SU-DHL-6 (cell line): ENCODE data around the gene PHACTR2.

Source experiments
- H2AFZ ChIP-seq: fragments of 200-600 bp; sonication (generic); 2 replicates; pipeline ENCODE4 v1.6.1; 2014; ENCODE audit warnings: low read depth, mild to moderate bottlenecking, moderate library complexity, mixed read lengths, antibody characterized with exemption, low read length; ENCODE audit not compliant: severe bottlenecking
- H3F3A ChIP-seq: fragments of 200-600 bp; shearing (Covaris generic); 2 replicates; pipeline ENCODE4 v1.6.0; 2016; ENCODE audit warnings: antibody characterized with exemption, mild to moderate bottlenecking; ENCODE audit not compliant: insufficient read depth
- H3K27ac ChIP-seq: fragments of 200-600 bp; sonication (generic); 2 replicates; pipeline ENCODE4 v1.5.1; 2016; ENCODE audit warnings: low read depth, mild to moderate bottlenecking, low read length, moderate library complexity, mixed read lengths
- H3K27me3 ChIP-seq: fragments of 200-600 bp; sonication (generic), shearing (Covaris generic); 2 replicates; pipeline ENCODE4 v1.6.0; 2014; ENCODE audit warnings: mild to moderate bottlenecking, low read length
- H3K36me3 ChIP-seq: fragments of 200-600 bp; sonication (generic); 2 replicates; pipeline ENCODE4 v1.6.1; 2014; ENCODE audit warnings: mild to moderate bottlenecking, low read length, mixed read lengths
- H3K4me2 ChIP-seq: fragments of 300-600, 200-600 bp; shearing (Covaris generic), sonication (generic); 2 replicates; pipeline ENCODE4 v1.6.0; 2014; ENCODE audit warnings: low read length, low read depth, mild to moderate bottlenecking; ENCODE audit not compliant: poor library complexity, severe bottlenecking
- H3K4me3 ChIP-seq: fragments of 200-600 bp; sonication (generic); 2 replicates; pipeline ENCODE4 v1.5.1; 2014; ENCODE audit warnings: antibody characterized with exemption, low read length, mild to moderate bottlenecking, mixed read lengths; ENCODE audit not compliant: insufficient read depth, poor library complexity, severe bottlenecking
- H3K79me2 ChIP-seq: fragments of 200-600 bp; sonication (generic); 2 replicates; pipeline ENCODE4 v1.6.1; 2014; ENCODE audit warnings: mild to moderate bottlenecking, low read length, moderate library complexity; ENCODE audit not compliant: insufficient read depth
- H3K9ac ChIP-seq: fragments of 200-600 bp; sonication (generic); 2 replicates; pipeline ENCODE4 v1.7.0; 2014; ENCODE audit warnings: mild to moderate bottlenecking, low read length
- H3K9me2 ChIP-seq: fragments of 200-600 bp; sonication (generic); replicated peaks from 2 replicates; pipeline ENCODE4 v1.6.1; 2014; ENCODE audit warnings: low read length; ENCODE audit not compliant: insufficient read depth
- H3K9me3 ChIP-seq: fragments of 200-600 bp; sonication (generic); 2 replicates; pipeline ENCODE4 v1.6.1; 2014; ENCODE audit warnings: low read length, mixed read lengths; ENCODE audit not compliant: insufficient read depth
- H4K20me1 ChIP-seq: fragments of 200-600 bp; sonication (generic); 2 replicates; pipeline ENCODE4 v1.6.1; 2014; ENCODE audit warnings: low read depth, mild to moderate bottlenecking, antibody characterized with exemption, low read length, moderate library complexity, mixed read lengths
- EZH2phosphoT487 ChIP-seq: fragments of 200-600 bp; sonication (generic), shearing (Covaris generic); conservative IDR thresholded peaks from 2 replicates; pipeline ENCODE4 v1.6.1; 2018; ENCODE audit warnings: mild to moderate bottlenecking, antibody characterized with exemption, low read length, moderate library complexity, mixed read lengths
- TF ChIP-seq, protein P1 (sequence below): fragments of 200-600 bp; sonication (generic); IDR thresholded peaks from one replicate; pipeline ENCODE4 v1.5.1; 2017; ENCODE audit warnings: antibody characterized with exemption, mild to moderate bottlenecking, low read length, moderate library complexity; ENCODE audit not compliant: insufficient read depth, poor library complexity, severe bottlenecking

PHACTR2 gene

DNA sequence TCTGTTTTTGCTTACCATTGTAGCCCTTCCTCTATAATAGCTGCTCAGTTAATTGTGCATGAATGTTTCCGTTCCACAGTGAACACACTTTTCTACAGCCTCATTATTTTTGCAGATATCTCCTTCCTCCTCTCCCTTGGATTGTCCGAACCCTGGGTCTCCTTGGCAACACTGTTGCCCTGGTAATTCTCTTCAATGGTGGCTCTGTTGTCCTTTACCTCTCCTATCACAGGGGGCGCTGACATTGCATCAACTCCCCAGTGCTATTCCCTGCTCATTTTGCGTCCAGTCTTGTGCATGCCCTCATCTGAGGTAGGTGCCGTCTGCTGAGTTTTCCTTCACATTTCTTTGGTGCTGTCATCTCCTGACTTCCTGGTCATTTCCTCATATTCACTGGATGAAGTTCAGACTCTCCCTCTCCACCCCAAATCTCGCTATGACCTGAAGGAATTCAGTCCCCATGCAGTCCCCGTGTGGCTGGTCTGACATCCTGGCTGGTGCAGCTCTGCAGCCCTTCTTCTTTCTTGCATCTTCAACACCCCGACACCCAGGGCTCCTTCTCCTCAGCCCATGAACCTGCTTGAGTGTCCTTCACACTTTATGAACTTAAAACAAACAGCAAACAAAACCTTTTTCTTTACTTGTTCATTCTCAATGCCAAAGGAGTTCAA lies 21.1 kb downstream of the PHACTR2 start:
- Histone ChIP-seq H3K4me2 (no peak overlapping the region), H3K79me2 (no peaks in the 10 kb centered on the region)

DNA sequence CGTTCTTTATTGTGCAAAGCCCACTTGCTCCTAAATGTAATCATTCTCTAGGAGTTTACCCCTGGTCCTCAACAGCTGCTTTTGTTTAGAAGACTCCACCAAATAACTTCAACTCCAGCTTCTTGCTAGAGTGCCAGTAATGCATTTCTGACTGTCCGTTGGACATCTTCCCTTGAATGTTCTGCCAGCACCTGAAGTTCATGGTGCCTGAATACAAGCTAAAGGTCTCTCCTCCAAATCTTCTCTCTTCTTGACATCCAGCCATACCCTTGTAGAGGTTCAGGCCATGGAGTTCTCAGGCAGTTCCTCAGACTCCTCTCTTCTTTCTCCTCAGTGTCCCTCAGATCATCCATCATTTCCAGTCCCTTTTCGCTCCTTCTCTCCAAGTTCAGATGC lies 21.7 kb downstream of the PHACTR2 start:
- no peaks in the 10 kb centered on the region for H3F3A ChIP-seq
- H3K4me3 ChIP-seq, result no peak overlapping the region
- H3K9me2 ChIP-seq, result no peaks in the 10 kb centered on the region
- no peaks in the 10 kb centered on the region for H3K36me3 ChIP-seq
- no peaks in the 10 kb centered on the region for H4K20me1 ChIP-seq
- no peak overlapping the region for H3K27ac ChIP-seq
- no peak overlapping the region for H3K9ac ChIP-seq
- H3K4me2 ChIP-seq, result no peak overlapping the region
- no peak overlapping the region for H2AFZ ChIP-seq
- no peak for TF ChIP-seq EZH2phosphoT487
- TF ChIP-seq, protein P1, sequence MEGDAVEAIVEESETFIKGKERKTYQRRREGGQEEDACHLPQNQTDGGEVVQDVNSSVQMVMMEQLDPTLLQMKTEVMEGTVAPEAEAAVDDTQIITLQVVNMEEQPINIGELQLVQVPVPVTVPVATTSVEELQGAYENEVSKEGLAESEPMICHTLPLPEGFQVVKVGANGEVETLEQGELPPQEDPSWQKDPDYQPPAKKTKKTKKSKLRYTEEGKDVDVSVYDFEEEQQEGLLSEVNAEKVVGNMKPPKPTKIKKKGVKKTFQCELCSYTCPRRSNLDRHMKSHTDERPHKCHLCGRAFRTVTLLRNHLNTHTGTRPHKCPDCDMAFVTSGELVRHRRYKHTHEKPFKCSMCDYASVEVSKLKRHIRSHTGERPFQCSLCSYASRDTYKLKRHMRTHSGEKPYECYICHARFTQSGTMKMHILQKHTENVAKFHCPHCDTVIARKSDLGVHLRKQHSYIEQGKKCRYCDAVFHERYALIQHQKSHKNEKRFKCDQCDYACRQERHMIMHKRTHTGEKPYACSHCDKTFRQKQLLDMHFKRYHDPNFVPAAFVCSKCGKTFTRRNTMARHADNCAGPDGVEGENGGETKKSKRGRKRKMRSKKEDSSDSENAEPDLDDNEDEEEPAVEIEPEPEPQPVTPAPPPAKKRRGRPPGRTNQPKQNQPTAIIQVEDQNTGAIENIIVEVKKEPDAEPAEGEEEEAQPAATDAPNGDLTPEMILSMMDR, result no peak
- no peaks in the 10 kb centered on the region for H3K79me2 ChIP-seq
- H3K27me3 ChIP-seq, result no peaks in the 10 kb centered on the region
- H3K9me3 ChIP-seq, result no peaks in the 10 kb centered on the region

More for the DNA sequence above, 21.1 kb downstream of the PHACTR2 start:
- Histone ChIP-seq H3K9me2 (no peaks in the 10 kb centered on the region), H3K36me3 (no peaks in the 10 kb centered on the region), H3K27ac (no peak overlapping the region), H3K27me3 (no peaks in the 10 kb centered on the region), H4K20me1 (no peaks in the 10 kb centered on the region), H3K4me3 (no peak overlapping the region), H2AFZ (no peak overlapping the region), H3K9me3 (no peaks in the 10 kb centered on the region), H3F3A (no peaks in the 10 kb centered on the region), H3K9ac (no peak overlapping the region)
- TF ChIP-seq, protein P1, result no peak
- TF ChIP-seq EZH2phosphoT487, result no peak

DNA sequence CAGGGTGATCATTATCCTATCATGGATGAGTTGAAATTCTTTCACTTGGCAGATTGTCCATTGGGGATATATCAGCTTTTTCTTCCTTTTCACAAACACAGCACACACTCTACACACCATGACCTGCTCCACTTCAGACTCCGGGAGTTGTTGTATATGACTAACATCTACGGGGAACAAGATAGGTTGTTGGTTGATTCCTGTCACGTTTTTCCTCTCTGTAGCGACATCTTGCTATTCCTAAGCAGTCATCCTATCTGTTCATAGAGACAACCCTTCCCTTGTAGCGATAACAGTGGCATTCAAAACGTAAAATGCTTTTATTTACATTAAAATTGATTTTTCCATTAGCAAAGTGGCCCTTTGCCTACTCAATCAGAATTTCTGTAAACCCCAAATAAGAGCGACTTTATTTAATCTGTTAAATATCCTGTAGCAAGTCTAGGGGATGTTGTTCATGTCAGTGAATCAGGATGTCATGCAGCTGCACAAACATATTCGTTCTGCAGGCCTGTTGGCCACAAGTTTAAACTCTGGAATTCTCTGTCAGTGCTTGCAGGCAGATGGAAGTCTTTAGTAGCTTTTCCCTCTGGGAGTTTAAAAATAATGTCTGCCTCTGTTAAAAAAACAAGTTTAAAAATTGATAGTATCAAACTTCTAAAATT lies 23.1 kb downstream of the PHACTR2 start:
- TF ChIP-seq, protein P1, result no peak
- no peak for TF ChIP-seq EZH2phosphoT487
- Histone ChIP-seq H3K9me3 (no peaks in the 10 kb centered on the region), H3K9ac (no peak overlapping the region), H3K9me2 (no peaks in the 10 kb centered on the region), H2AFZ (no peak overlapping the region), H3F3A (no peaks in the 10 kb centered on the region), H4K20me1 (no peaks in the 10 kb centered on the region), H3K27ac (no peak overlapping the region), H3K27me3 (no peaks in the 10 kb centered on the region), H3K36me3 (no peaks in the 10 kb centered on the region), H3K4me2 (no peak overlapping the region), H3K4me3 (no peak overlapping the region), H3K79me2 (no peaks in the 10 kb centered on the region)
